ENCODE measurements around the gene PFDN5.
A peak's percentile ranks its signal among the peaks of the same experiment; 100 is the strongest.

Gene PFDN5

DNA sequence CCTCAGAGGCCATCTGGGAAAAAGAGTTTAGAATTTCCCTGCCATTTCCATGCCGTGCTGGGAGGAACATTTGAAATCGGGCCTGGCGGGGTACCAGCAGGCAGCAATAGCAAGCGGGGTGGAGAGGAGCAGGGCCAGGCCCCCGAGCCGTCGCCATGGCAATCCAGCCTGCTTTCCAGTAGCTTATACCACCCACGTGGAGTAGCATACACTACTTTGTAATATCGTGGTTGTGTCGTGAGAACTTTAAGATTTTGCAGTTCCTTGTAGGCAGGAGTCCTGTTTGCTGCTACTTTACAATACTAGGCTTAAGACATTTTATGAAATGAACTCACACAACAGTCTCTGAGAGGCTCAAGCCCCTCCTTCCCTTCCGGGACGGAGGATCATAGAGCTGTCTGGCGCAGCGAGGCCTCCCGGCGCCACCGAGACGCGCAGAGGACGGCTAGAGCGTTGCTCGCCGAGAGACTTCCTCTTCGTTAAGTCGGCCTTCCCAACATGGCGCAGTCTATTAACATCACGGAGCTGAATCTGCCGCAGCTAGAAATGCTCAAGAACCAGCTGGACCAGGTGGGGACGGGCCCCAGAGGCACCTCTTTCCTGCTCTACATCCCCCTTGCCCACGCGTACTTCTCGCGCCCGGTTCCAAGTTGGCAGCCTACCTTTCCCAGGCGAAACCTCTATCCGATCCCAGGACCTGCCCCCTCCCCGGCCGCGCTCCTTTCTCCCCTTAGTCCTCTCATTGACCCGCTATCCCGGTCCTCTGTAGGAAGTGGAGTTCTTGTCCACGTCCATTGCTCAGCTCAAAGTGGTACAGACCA is at the start of gene PFDN5:
Gene PFDN5, plus strand, starts transcription at position 473 of the 821 bp plus-strand sequence. Its CDS starts 26 bp downstream, at position 499.
- DNase-seq = peak; percentile 66

- DNase-seq = peak; percentile 23
Measured at GRCh38 chr12:53251477-53252348, 43.6 kb upstream of the PFDN5 start.

GRCh38 chr12:53252349-53252916 is 42.9 kb upstream of the PFDN5 start:
- no peak for DNase-seq

- no peak for DNase-seq
Measured at GRCh38 chr12:53253298-53253697, 42.0 kb upstream of the PFDN5 start.

GRCh38 chr12:53254816-53255545 is 40.4 kb upstream of the PFDN5 start:
- no peak for DNase-seq

DNA sequence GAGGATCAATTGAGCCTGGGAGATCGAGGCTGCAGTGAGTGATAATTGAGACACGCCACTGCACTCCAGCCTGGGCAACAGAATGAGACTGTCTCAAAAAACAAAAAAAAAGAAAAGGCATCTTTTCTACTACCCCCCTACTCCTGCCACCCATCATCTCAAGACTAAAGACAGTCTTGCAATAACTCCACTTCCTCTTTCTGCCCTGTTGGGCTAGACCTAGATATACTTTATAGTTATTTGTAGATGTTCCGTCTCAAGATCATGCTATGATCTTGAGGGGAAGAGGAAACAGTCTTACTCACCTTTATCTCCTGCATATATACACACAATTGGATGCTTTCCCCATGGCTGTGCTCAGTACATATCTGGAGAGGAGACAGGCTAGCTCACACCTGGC is 39.3 kb upstream of the PFDN5 start:
- no peak for DNase-seq

GRCh38 chr12:53258541-53259539 is 36.5 kb upstream of the PFDN5 start:
- DNase-seq = no peak

- no peak for DNase-seq
Measured at GRCh38 chr12:53259891-53260290, 35.5 kb upstream of the PFDN5 start.

DNA sequence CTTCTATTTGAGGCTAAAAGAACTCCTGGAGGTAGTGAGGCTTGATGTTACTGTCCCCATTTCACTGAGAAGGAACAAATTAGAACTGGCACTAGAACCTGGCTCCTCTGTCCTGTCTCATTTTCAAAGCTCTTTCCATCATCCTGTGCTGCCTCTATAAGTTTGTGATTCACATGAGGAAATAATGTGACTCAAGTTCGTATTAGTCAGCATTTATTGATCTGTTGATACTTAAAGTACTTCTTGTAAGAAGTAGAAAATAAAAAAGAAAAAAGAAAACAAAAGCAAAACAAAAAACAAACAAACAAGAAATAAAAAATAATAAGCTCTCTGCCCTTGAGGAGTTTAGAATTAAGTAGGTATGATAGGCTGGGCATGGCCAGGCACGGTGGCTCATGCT is 29.6 kb upstream of the PFDN5 start:
- DNase-seq = no peak

DNA sequence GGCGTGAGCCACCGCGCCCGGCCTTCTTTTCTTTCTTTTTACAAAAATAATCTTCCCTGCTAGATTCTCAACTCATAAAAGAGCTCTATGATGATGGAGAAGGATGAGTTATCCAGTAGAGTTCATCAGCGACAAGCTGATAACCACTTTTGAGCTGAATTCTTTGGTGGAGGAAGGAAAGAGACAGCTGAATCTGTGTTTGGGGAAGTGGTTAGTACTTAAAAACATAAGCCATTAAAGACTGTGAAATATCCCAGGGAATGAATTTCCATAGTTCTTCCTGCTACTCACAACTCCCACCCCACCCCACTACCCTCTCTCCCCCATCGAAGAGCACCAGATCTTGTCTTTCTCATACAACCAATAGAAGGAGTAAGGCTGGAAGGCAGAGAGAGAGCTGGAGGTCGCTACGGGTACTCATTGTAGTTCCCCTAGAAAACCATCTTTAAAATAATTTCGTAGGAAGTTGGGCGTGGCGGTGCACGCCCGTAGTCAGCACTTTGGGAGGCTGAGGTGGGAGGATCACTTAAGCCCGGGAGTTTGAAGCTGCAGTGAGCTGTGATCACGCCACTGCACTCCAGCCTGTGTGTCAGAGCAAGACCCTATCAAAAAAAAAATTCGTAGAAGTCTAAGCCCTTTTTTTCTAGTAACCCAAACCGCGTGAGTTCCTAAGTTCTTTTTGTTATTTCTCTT is 27.9 kb upstream of the PFDN5 start:
- DNase-seq = no peak

DNA sequence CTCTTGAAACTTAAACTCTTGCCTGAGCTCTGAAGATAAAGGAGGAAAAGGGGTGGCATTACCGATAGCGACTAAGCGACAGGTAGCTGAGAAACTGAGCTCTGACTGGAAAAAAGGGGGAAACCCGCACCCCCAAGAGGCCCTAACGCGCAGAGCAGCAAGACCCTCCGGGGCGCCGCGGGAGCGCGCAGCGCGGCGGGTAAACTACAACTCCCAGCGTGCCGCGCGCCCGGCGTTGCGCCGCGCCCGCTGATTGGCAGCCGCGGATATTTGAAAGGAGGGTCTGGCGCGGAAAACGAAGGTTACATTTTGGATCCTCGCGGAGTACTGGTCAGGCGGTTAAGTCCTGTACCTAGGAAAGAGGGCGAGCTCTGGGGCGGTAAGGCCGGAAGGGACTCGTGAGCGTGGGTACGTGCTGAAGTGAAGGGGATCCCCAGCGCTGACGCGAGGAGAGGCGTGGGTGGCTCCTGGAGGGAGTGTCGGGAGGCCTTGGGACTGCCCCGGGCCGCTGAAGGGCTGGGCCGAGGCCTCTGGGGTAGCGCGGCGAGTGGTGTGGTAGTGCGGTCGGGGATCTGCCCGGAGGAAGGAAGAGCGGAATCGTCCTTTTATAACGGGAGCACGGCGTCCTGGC is 27.2 kb upstream of the PFDN5 start, which contains the start of gene ESPL1:
Gene ESPL1, plus strand, starts transcription at position 301 of the 631 bp plus-strand sequence. CDS start 468 bp downstream, outside the sequence.
- peak; percentile 63 for DNase-seq

- no peak for DNase-seq
Measured at GRCh38 chr12:53268630-53269562, 26.4 kb upstream of the PFDN5 start.

DNA sequence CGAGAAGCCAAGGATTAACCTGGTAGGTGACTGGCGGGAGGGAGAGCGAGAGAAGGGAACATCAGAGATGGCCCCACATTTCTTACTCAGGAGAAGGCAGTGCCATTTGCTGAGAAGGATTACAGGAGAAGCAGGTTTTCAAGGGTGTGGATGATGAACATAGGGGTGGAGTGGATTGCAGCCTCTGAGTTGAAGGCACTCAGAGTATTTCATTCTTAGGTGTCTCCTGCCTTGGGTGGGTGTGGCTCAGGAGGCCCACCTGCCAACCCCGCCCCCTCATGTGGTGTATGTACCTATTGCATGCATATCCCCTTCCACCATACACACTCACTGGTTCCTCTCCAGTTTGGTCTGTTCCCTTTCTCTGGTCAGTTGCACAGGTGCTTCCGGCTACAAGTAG is 20.9 kb upstream of the PFDN5 start:
- DNase-seq = no peak

DNA sequence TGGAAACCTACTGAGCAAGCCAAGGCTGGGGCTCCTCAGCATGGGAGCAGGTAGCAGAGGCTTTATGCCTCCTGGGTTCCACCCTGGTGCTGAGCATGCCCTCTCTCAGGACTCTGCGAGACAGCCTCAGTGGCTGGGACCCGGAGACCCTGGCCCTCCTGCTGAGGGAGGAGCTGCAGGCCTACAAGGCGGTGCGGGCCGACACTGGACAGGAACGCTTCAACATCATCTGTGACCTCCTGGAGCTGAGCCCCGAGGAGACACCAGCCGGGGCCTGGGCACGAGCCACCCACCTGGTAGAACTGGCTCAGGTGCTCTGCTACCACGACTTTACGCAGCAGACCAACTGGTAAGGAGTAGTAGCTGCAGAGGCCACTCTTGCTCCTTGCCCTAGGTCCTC is 18.8 kb upstream of the PFDN5 start:
- no peak for DNase-seq

GRCh38 chr12:53277981-53278380 is 17.4 kb upstream of the PFDN5 start:
- no peak for DNase-seq

DNA sequence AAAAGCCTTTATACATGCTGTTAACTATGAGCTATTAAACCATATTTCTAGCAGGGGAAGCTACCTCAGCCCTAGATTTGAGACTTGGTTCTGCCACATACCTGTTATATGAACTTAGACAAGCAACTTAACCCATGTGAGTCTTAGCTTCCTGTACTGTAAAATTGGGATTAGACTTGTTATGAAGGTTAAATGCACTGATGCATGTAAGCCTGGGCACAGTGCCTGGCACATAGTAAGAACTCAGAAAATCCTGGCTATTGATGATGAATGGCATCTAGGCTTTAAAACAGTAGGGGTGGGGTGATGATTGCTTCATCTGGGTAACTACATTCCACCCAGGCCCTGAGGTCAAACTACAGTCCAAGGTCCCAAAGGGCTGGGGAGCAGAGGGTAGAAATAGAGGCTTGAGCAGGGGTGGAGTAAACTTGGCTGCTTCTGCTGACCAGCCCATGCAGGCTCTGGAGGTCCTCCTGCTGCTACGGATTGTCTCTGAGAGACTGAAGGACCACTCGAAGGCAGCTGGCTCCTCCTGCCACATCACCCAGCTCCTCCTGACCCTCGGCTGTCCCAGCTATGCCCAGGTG is 16.0 kb upstream of the PFDN5 start:
- no peak for DNase-seq

DNA sequence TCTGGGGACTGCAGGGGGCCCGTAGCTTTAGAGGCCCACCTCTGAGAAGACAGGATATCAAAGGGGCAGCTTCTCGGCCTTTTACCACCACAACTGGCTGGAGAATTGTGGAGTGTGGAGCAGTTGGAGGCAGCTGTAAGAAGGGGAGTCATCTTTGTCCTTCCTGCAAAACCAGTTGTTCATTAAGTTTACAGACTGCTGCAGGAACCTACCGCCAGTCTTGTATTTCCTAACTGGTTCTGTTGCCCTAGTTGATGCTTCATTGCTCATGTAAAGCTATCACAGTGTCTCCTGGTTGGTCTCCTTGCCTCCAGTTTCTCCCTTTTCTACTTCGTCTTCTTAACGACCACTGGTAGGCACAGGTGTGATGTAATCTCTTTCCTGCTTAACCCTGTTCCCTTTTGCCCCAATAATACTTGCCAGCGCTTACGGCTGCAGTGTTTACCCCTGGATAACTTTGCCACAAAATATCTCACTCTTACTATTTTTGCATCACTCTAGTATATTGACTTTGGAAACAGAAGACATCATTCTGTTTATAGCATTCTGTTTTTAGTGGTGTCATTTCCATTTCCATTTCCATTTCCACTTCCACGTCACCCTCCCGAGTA is 15.3 kb upstream of the PFDN5 start:
- no peak for DNase-seq

DNA sequence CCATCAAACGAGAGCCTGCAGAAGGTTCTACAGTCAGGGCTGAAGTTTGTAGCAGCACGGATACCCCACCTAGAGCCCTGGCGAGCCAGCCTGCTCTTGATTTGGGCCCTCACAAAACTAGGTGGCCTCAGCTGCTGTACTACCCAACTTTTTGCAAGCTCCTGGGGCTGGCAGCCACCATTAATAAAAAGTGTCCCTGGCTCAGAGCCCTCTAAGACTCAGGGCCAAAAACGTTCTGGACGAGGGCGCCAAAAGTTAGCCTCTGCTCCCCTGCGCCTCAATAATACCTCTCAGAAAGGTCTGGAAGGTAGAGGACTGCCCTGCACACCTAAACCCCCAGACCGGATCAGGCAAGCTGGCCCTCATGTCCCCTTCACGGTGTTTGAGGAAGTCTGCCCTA is 8.9 kb upstream of the PFDN5 start:
- no peak for DNase-seq
